BLaER1 (cell line): ENCODE results near the gene GRIK1.
A peak's percentile ranks its signal among the peaks of the same experiment; 100 is the strongest.

Experiments used
- H3K27ac ChIP-seq: shearing (Covaris generic); formaldehyde crosslinking; 2 replicates; pipeline ENCODE4 v1.8.1; 2022
- H3K27me3 ChIP-seq: shearing (Covaris generic); formaldehyde crosslinking; 2 replicates; pipeline ENCODE4 v1.8.1; 2022
- H3K36me3 ChIP-seq: shearing (Covaris generic); formaldehyde crosslinking; 2 replicates; pipeline ENCODE4 v1.8.1; 2022
- H3K4me1 ChIP-seq: shearing (Covaris generic); formaldehyde crosslinking; 2 replicates; pipeline ENCODE4 v1.8.1; 2022
- H3K4me2 ChIP-seq: shearing (Covaris generic); formaldehyde crosslinking; 2 replicates; pipeline ENCODE4 v1.8.1; 2022
- H3K4me3 ChIP-seq: shearing (Covaris generic); formaldehyde crosslinking; 2 replicates; pipeline ENCODE4 v1.8.1; 2022
- H3K9ac ChIP-seq: shearing (Covaris generic); formaldehyde crosslinking; 2 replicates; pipeline ENCODE4 v1.8.1; 2022
- H3K9me3 ChIP-seq: shearing (Covaris generic); formaldehyde crosslinking; 2 replicates; pipeline ENCODE4 v1.8.1; 2022
- H4K20me1 ChIP-seq: shearing (Covaris generic); formaldehyde crosslinking; 2 replicates; pipeline ENCODE4 v1.8.1; 2022
- Cebpa-rat ChIP-seq: shearing (Covaris generic); IDR thresholded peaks from 2 replicates; pipeline ENCODE4 v1.8.1; 2022

Gene GRIK1

GRCh38 chr21:29711236-29711635 is 228.6 kb downstream of the GRIK1 start:
- Histone ChIP-seq H3K9me3 (no peaks in the 10 kb centered on the region), H3K27me3 (no peaks in the 10 kb centered on the region), H3K4me1 (no peaks in the 10 kb centered on the region), H3K27ac (no peak overlapping the region), H3K36me3 (no peaks in the 10 kb centered on the region), H3K4me2 (no peak overlapping the region), H3K4me3 (no peak overlapping the region), H3K9ac (no peak overlapping the region), H4K20me1 (no peaks in the 10 kb centered on the region)
- TF ChIP-seq Cebpa-rat = no peak

- Histone ChIP-seq H3K27me3 (no peaks in the 10 kb centered on the region), H3K9me3 (no peaks in the 10 kb centered on the region), H3K27ac (no peak overlapping the region), H3K4me3 (no peak overlapping the region), H3K9ac (no peak overlapping the region), H3K4me1 (no peaks in the 10 kb centered on the region), H3K4me2 (no peak overlapping the region), H3K36me3 (no peaks in the 10 kb centered on the region), H4K20me1 (no peaks in the 10 kb centered on the region)
- TF ChIP-seq Cebpa-rat = no peak
Observed at GRCh38 chr21:29710498-29710897, 229.3 kb downstream of the GRIK1 start.

GRCh38 chr21:29708401-29708800 is 231.4 kb downstream of the GRIK1 start:
- Histone ChIP-seq H3K9me3 (no peaks in the 10 kb centered on the region), H3K36me3 (no peaks in the 10 kb centered on the region), H3K27me3 (no peaks in the 10 kb centered on the region), H3K4me2 (no peak overlapping the region), H3K4me1 (no peaks in the 10 kb centered on the region), H3K27ac (no peak overlapping the region), H3K4me3 (no peak overlapping the region), H4K20me1 (no peaks in the 10 kb centered on the region), H3K9ac (no peak overlapping the region)
- no peak for TF ChIP-seq Cebpa-rat

GRCh38 chr21:29704719-29705118 is 235.1 kb downstream of the GRIK1 start:
- no peaks in the 10 kb centered on the region for H4K20me1 ChIP-seq
- H3K4me1 ChIP-seq = no peaks in the 10 kb centered on the region; the same call in 1 of the 2 replicates
- no peaks in the 10 kb centered on the region for H3K36me3 ChIP-seq
- H3K27ac ChIP-seq = no peak overlapping the region
- no peak overlapping the region for H3K9ac ChIP-seq
- H3K9me3 ChIP-seq = 0 out of 2 replicates have a peak, but pooled peaks cover under 1% of the 10 kb centered on the region
- no peak overlapping the region for H3K4me3 ChIP-seq
- TF ChIP-seq Cebpa-rat = no peak
- H3K4me2 ChIP-seq = no peak overlapping the region
- H3K27me3 ChIP-seq = no peaks in the 10 kb centered on the region

GRCh38 chr21:29701676-29702075 is 238.1 kb downstream of the GRIK1 start:
- no peak overlapping the region for H3K4me2 ChIP-seq
- no peaks in the 10 kb centered on the region for H3K36me3 ChIP-seq
- H3K27ac ChIP-seq = no peak overlapping the region
- no peak overlapping the region for H3K4me3 ChIP-seq
- H3K27me3 ChIP-seq = no peaks in the 10 kb centered on the region
- H4K20me1 ChIP-seq = no peaks in the 10 kb centered on the region
- no peak overlapping the region for H3K9ac ChIP-seq
- H3K9me3 ChIP-seq = peaks cover 15% of the 10 kb centered on the region
- 0 out of 2 replicates have a peak, but pooled peaks have one; percentile 38 for TF ChIP-seq Cebpa-rat
- peaks cover 15% of the 10 kb centered on the region for H3K4me1 ChIP-seq

- Histone ChIP-seq H3K27me3 (no peaks in the 10 kb centered on the region; the same call in 1 of the 2 replicates), H4K20me1 (no peaks in the 10 kb centered on the region), H3K9ac (no peak overlapping the region), H3K27ac (peak overlapping the region; percentile 5; the same call in 1 of the 2 replicates), H3K4me3 (no peak overlapping the region), H3K9me3 (peaks cover 15% of the 10 kb centered on the region), H3K4me1 (peaks cover 19% of the 10 kb centered on the region), H3K4me2 (peak overlapping the region; percentile 35), H3K36me3 (no peaks in the 10 kb centered on the region)
- TF ChIP-seq Cebpa-rat = no peak
Observed at GRCh38 chr21:29697555-29698193, 242.1 kb downstream of the GRIK1 start.

GRCh38 chr21:29696937-29697336 is 242.9 kb downstream of the GRIK1 start:
- H3K27ac ChIP-seq = no peak overlapping the region
- no peaks in the 10 kb centered on the region for H4K20me1 ChIP-seq
- H3K9ac ChIP-seq = no peak overlapping the region
- H3K9me3 ChIP-seq = peaks cover 15% of the 10 kb centered on the region
- H3K4me3 ChIP-seq = no peak overlapping the region
- peaks cover 19% of the 10 kb centered on the region for H3K4me1 ChIP-seq
- H3K4me2 ChIP-seq = peak overlapping the region; percentile 35; the same call in 1 of the 2 replicates
- TF ChIP-seq Cebpa-rat = no peak
- no peaks in the 10 kb centered on the region for H3K36me3 ChIP-seq
- H3K27me3 ChIP-seq = no peaks in the 10 kb centered on the region; the same call in 1 of the 2 replicates

GRCh38 chr21:29691616-29692491 is 247.9 kb downstream of the GRIK1 start:
- H3K9ac ChIP-seq = no peak overlapping the region
- no peaks in the 10 kb centered on the region for H3K9me3 ChIP-seq
- TF ChIP-seq Cebpa-rat = no peak
- peaks cover 4% of the 10 kb centered on the region; the same call in 1 of the 2 replicates for H3K4me1 ChIP-seq
- no peak overlapping the region for H3K4me2 ChIP-seq
- H3K27ac ChIP-seq = no peak overlapping the region
- no peak overlapping the region for H3K4me3 ChIP-seq
- no peaks in the 10 kb centered on the region for H3K36me3 ChIP-seq
- no peaks in the 10 kb centered on the region; the same call in 1 of the 2 replicates for H3K27me3 ChIP-seq
- no peaks in the 10 kb centered on the region for H4K20me1 ChIP-seq

GRCh38 chr21:29689753-29690152 is 250.0 kb downstream of the GRIK1 start:
- Histone ChIP-seq H4K20me1 (no peaks in the 10 kb centered on the region), H3K4me1 (peaks cover 4% of the 10 kb centered on the region; the same call in 1 of the 2 replicates), H3K36me3 (no peaks in the 10 kb centered on the region), H3K9ac (no peak overlapping the region), H3K4me3 (no peak overlapping the region), H3K27me3 (no peaks in the 10 kb centered on the region), H3K27ac (no peak overlapping the region), H3K9me3 (no peaks in the 10 kb centered on the region), H3K4me2 (no peak overlapping the region)
- no peak for TF ChIP-seq Cebpa-rat

GRCh38 chr21:29684106-29684505 is 255.7 kb downstream of the GRIK1 start:
- no peak for TF ChIP-seq Cebpa-rat
- Histone ChIP-seq H4K20me1 (no peaks in the 10 kb centered on the region), H3K4me1 (no peaks in the 10 kb centered on the region), H3K27me3 (no peaks in the 10 kb centered on the region), H3K36me3 (no peaks in the 10 kb centered on the region), H3K27ac (no peak overlapping the region), H3K4me3 (no peak overlapping the region), H3K9me3 (0 out of 2 replicates have a peak, but pooled peaks cover 6% of the 10 kb centered on the region), H3K4me2 (no peak overlapping the region), H3K9ac (no peak overlapping the region)
